HG02970 (cell line): ENCODE results near the gene EIF3K.
"Not testable (repeated sequence)": the region's sequence is repeated elsewhere in the genome, so short reads cannot be mapped to it uniquely, and the experiment has no call there.

Experiments
- ATAC-seq: cut with Tn5 transposase; IDR thresholded peaks from one replicate; pipeline ENCODE4 v1.9.1; 2021; ENCODE audit warnings: mild to moderate bottlenecking, moderate library complexity, moderate number of reproducible peaks; ENCODE audit not compliant: unreplicated experiment, low FRiP score

EIF3K gene

GRCh38 chr19:38617764-38618589, 1.0 kb upstream of the EIF3K start, which contains the start of gene MAP4K1:
Gene MAP4K1 (minus strand): TSS chr19:38617953. CDS start chr19:38617895, 58 bp downstream.
- peak; percentile 56 for ATAC-seq

- no peak for ATAC-seq
Observed at GRCh38 chr19:38619361-38620174, 580 bp downstream of the EIF3K start.

GRCh38 chr19:38624822-38625221, 5.8 kb downstream of the EIF3K start:
- no peak for ATAC-seq

GRCh38 chr19:38626401-38626800, 7.4 kb downstream of the EIF3K start:
- no peak for ATAC-seq

- no peak for ATAC-seq
Observed at GRCh38 chr19:38629568-38629967, 10.6 kb downstream of the EIF3K start.

- ATAC-seq, result not testable (repeated sequence)
Observed at GRCh38 chr19:38631301-38631700, 12.3 kb downstream of the EIF3K start.

- not testable (repeated sequence) for ATAC-seq
Observed at GRCh38 chr19:38631811-38632475, 13.0 kb downstream of the EIF3K start.

GRCh38 chr19:38632476-38633213, 13.7 kb downstream of the EIF3K start:
- no peak for ATAC-seq

- ATAC-seq, result no peak
Observed at GRCh38 chr19:38634757-38635482, 15.9 kb downstream of the EIF3K start.

GRCh38 chr19:38635483-38636399, 16.8 kb downstream of the EIF3K start:
- ATAC-seq, result no peak

GRCh38 chr19:38638461-38638860, 19.5 kb downstream of the EIF3K start:
- ATAC-seq, result no peak

- no peak for ATAC-seq
Observed at GRCh38 chr19:38639679-38640078, 20.7 kb downstream of the EIF3K start.

GRCh38 chr19:38640368-38640767, 21.4 kb downstream of the EIF3K start:
- no peak for ATAC-seq

GRCh38 chr19:38642176-38642575, 23.2 kb downstream of the EIF3K start:
- ATAC-seq, result no peak

- ATAC-seq, result no peak
Observed at GRCh38 chr19:38644719-38645118, 25.7 kb downstream of the EIF3K start.

GRCh38 chr19:38647368-38647965, 28.5 kb downstream of the EIF3K start, which contains the start of gene ACTN4:
Gene ACTN4 (plus strand): TSS chr19:38647649. CDS start chr19:38647746, 97 bp downstream.
- ATAC-seq, result peak; percentile 93

GRCh38 chr19:38647966-38648768, 29.2 kb downstream of the EIF3K start:
- no peak for ATAC-seq
